ENCODE measurements around the gene SIK3.

Gene SIK3

GRCh38 chr11:116829525-116830183 lies 268.6 kb downstream of the SIK3 start, which contains the start of gene APOC3:
Gene APOC3, plus strand, starts transcription at chr11:116829907. Its CDS starts 676 bp downstream, at chr11:116830583.
- H3K27me3 ChIP-seq = peaks cover 1% of the 10 kb centered on the region
- no peaks in the 10 kb centered on the region for H3K4me1 ChIP-seq (ENCODE audit: control insufficient read depth in 1 of 2, insufficient read depth in 1 of 2, low read depth in 1 of 2, low read length in 1 of 2)
- H3K36me3 ChIP-seq = no peaks in the 10 kb centered on the region
- no peaks in the 10 kb centered on the region for H3K9me3 ChIP-seq
- no peak for TF ChIP-seq CTCF (IDR thresholded peaks at IDR 0.05)
- no peak within 1 kb of the TSS for H3K4me3 ChIP-seq (ENCODE audit: low read depth in 1 of 2, low read length in 1 of 2)
- no peak within 1 kb of the TSS for H3K27ac ChIP-seq

- no peaks in the 10 kb centered on the region for H3K27me3 ChIP-seq
- H3K4me1 ChIP-seq (ENCODE audit: control insufficient read depth in 1 of 2, insufficient read depth in 1 of 2, low read depth in 1 of 2, low read length in 1 of 2) = no peaks in the 10 kb centered on the region
- H3K4me3 ChIP-seq (ENCODE audit: low read depth in 1 of 2, low read length in 1 of 2) = no peak overlapping the region
- H3K36me3 ChIP-seq = no peaks in the 10 kb centered on the region
- no peak overlapping the region for H3K27ac ChIP-seq
- no peak for TF ChIP-seq CTCF (IDR thresholded peaks at IDR 0.05)
- H3K9me3 ChIP-seq = no peaks in the 10 kb centered on the region
These were observed 269.4 kb downstream of the SIK3 start for GRCh38 chr11:116828632-116829524.

- TF ChIP-seq CTCF (IDR thresholded peaks at IDR 0.05) = no peak
- Histone ChIP-seq H3K27me3 (no peaks in the 10 kb centered on the region), H3K27ac (no peak overlapping the region), H3K36me3 (no peaks in the 10 kb centered on the region), H3K9me3 (no peaks in the 10 kb centered on the region), H3K4me1 (ENCODE audit: control insufficient read depth in 1 of 2, insufficient read depth in 1 of 2, low read depth in 1 of 2, low read length in 1 of 2) (no peaks in the 10 kb centered on the region), H3K4me3 (ENCODE audit: low read depth in 1 of 2, low read length in 1 of 2) (no peak overlapping the region)
These were observed 270.8 kb downstream of the SIK3 start for GRCh38 chr11:116827461-116827860.

- H3K36me3 ChIP-seq = no peaks in the 10 kb centered on the region
- H3K9me3 ChIP-seq = no peaks in the 10 kb centered on the region
- no peaks in the 10 kb centered on the region for H3K4me1 ChIP-seq (ENCODE audit: control insufficient read depth in 1 of 2, insufficient read depth in 1 of 2, low read depth in 1 of 2, low read length in 1 of 2)
- no peak for TF ChIP-seq CTCF (IDR thresholded peaks at IDR 0.05)
- no peak overlapping the region for H3K27ac ChIP-seq
- no peak overlapping the region for H3K4me3 ChIP-seq (ENCODE audit: low read depth in 1 of 2, low read length in 1 of 2)
- H3K27me3 ChIP-seq = no peaks in the 10 kb centered on the region
These were observed 271.3 kb downstream of the SIK3 start for GRCh38 chr11:116826751-116827431.

GRCh38 chr11:116825854-116826750 lies 272.1 kb downstream of the SIK3 start:
- H3K9me3 ChIP-seq = no peaks in the 10 kb centered on the region
- no peak for TF ChIP-seq CTCF (IDR thresholded peaks at IDR 0.05)
- no peak overlapping the region for H3K4me3 ChIP-seq (ENCODE audit: low read depth in 1 of 2, low read length in 1 of 2)
- no peak overlapping the region for H3K27ac ChIP-seq
- H3K27me3 ChIP-seq = no peaks in the 10 kb centered on the region
- no peaks in the 10 kb centered on the region for H3K36me3 ChIP-seq
- no peaks in the 10 kb centered on the region for H3K4me1 ChIP-seq (ENCODE audit: control insufficient read depth in 1 of 2, insufficient read depth in 1 of 2, low read depth in 1 of 2, low read length in 1 of 2)
